Measurements from ENCODE around the gene ACTL7B.
A peak's percentile ranks its signal among the peaks of the same experiment; 100 is the strongest.
"Not testable (repeated sequence)": the region's sequence is repeated elsewhere in the genome, so short reads cannot be mapped to it uniquely, and the experiment has no call there.

Gene ACTL7B

GRCh38 chr9:108854094-108854493 lies 1.7 kb downstream of the ACTL7B start (continued):
- TF ChIP-seq ZNF645 (tag by site-specific recombination; IDR thresholded peaks at IDR 0.05): no peak

GRCh38 chr9:108852079-108852478 lies 3.7 kb downstream of the ACTL7B start:
- Histone ChIP-seq H3K9me3 (ENCODE audit: control insufficient read depth, insufficient read depth, low read depth, low read length) (no peaks in the 10 kb centered on the region), H3K4me1 (ENCODE audit: control insufficient read depth, insufficient read depth, low read length) (no peaks in the 10 kb centered on the region), H3K4me3 (ENCODE audit: low read depth, low read length) (no peak overlapping the region), H3K27ac (ENCODE audit: extremely low read depth, low read depth, low read length) (no peak overlapping the region), H3K36me3 (ENCODE audit: control insufficient read depth in 2 of 2, insufficient read depth in 1 of 2, low read length in 2 of 2) (no peaks in the 10 kb centered on the region)
- no peak for TF ChIP-seq ZNF114 (tag by site-specific recombination; IDR thresholded peaks at IDR 0.05)
- TF ChIP-seq ZNF624 (tag by site-specific recombination; IDR thresholded peaks at IDR 0.05): no peak
- no peak for TF ChIP-seq ZBTB20 (tag by site-specific recombination; IDR thresholded peaks at IDR 0.05)
- no peak for TF ChIP-seq HOXC10 (CRISPR knock-in tag; IDR thresholded peaks at IDR 0.05)
- TF ChIP-seq, protein P1, sequence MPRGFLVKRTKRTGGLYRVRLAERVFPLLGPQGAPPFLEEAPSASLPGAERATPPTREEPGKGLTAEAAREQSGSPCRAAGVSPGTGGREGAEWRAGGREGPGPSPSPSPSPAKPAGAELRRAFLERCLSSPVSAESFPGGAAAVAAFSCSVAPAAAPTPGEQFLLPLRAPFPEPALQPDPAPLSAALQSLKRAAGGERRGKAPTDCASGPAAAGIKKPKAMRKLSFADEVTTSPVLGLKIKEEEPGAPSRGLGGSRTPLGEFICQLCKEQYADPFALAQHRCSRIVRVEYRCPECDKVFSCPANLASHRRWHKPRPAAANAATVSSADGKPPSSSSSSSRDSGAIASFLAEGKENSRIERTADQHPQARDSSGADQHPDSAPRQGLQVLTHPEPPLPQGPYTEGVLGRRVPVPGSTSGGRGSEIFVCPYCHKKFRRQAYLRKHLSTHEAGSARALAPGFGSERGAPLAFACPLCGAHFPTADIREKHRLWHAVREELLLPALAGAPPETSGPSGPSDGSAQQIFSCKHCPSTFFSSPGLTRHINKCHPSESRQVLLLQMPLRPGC (tag by site-specific recombination; IDR thresholded peaks at IDR 0.05): no peak
- TF ChIP-seq ZNF311 (tag by site-specific recombination; IDR thresholded peaks at IDR 0.05; ENCODE audit: borderline replicate concordance): no peak
- no peak for TF ChIP-seq ZNF791 (tag by site-specific recombination; IDR thresholded peaks at IDR 0.05)
- TF ChIP-seq ZNF155 (tag by site-specific recombination; IDR thresholded peaks at IDR 0.05): no peak
- TF ChIP-seq ZNF433 (tag by site-specific recombination; IDR thresholded peaks at IDR 0.05; ENCODE audit: low read depth): no peak
- TF ChIP-seq ZNF488 (tag by site-specific recombination; IDR thresholded peaks at IDR 0.05): no peak
- no peak for TF ChIP-seq ZBTB17 (tag by site-specific recombination; IDR thresholded peaks at IDR 0.05)
- TF ChIP-seq ZNF555 (tag by site-specific recombination; conservative IDR thresholded peaks at IDR 0.05): no peak
- no peak for TF ChIP-seq ZNF175 (tag by site-specific recombination; IDR thresholded peaks at IDR 0.05)
- no peak for TF ChIP-seq ZNF138 (tag by site-specific recombination; IDR thresholded peaks at IDR 0.05; ENCODE audit: borderline replicate concordance)
- TF ChIP-seq ZNF132 (tag by site-specific recombination; IDR thresholded peaks at IDR 0.05; ENCODE audit: borderline replicate concordance): no peak
- POLR2A ChIA-PET: no interaction called here
- CTCF ChIA-PET: interaction anchor here (0.6 to 1.0 kb wide), 5 partner anchors 13 to 154 kb away, joined by 3 to 6 read pairs (median 3); no protein-coding TSS in a partner anchor

- Histone ChIP-seq H3K4me3 (ENCODE audit: low read depth, low read length) (no peak overlapping the region), H3K9me3 (ENCODE audit: control insufficient read depth, insufficient read depth, low read depth, low read length) (no peaks in the 10 kb centered on the region), H3K27ac (ENCODE audit: extremely low read depth, low read depth, low read length) (no peak overlapping the region), H3K4me1 (ENCODE audit: control insufficient read depth, insufficient read depth, low read length) (no peaks in the 10 kb centered on the region), H3K36me3 (ENCODE audit: control insufficient read depth in 2 of 2, insufficient read depth in 1 of 2, low read length in 2 of 2) (no peaks in the 10 kb centered on the region)
- ChIA-PET POLR2A (no interaction called here), CTCF (interaction anchor here (0.6 to 0.8 kb wide), 2 partner anchors 23 to 101 kb away, joined by 4 to 6 read pairs; no protein-coding TSS in a partner anchor)
- no peak for TF ChIP-seq ZNF624 (tag by site-specific recombination; IDR thresholded peaks at IDR 0.05)
These were observed 4.6 kb downstream of the ACTL7B start for GRCh38 chr9:108851138-108851537.

DNA sequence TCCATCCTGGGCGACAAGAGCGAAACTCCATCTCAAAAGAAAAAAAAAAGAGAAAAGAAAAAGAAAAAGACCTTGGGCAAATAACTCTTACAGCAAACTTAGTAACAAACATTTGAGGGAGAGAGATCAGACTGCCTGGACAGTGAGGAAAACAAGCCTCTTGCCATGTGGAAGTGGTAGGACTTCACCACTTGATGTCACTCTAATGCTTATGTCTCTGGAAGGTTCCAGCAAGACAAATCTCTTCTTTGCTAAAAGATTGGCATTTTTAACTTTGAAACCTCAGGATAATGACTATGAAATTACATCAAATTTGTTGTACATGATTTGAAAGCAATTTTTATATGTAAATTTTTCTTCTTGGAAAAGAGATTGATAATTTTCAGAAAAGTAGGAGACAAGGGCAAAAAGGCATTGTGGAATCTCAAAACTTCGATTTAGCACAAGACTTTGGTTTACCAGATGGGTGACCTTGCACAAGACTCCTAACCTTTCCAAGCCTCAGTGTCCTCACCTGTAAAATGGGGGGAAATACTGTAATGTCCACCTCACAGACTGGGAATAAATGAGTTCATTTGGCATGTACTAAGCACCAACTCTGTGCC lies 5.4 kb downstream of the ACTL7B start:
- TF ChIP-seq ZNF654 (tag by site-specific recombination; IDR thresholded peaks at IDR 0.05; ENCODE audit: low read depth) (peak; percentile 43), ZNF704 (tag by site-specific recombination; IDR thresholded peaks at IDR 0.05) (no peak), REPIN1 (tag by site-specific recombination; IDR thresholded peaks at IDR 0.05; ENCODE audit: low read depth) (no peak)
- no peak overlapping the region for H3K27ac ChIP-seq (ENCODE audit: extremely low read depth, low read depth, low read length)
- H3K4me1 ChIP-seq (ENCODE audit: control insufficient read depth, insufficient read depth, low read length): no peaks in the 10 kb centered on the region
- CTCF ChIA-PET: no interaction called here
- POLR2A ChIA-PET: no interaction called here
- H3K9me3 ChIP-seq (ENCODE audit: control insufficient read depth, insufficient read depth, low read depth, low read length): no peaks in the 10 kb centered on the region
- H3K4me3 ChIP-seq (ENCODE audit: low read depth, low read length): no peak overlapping the region
- no peaks in the 10 kb centered on the region for H3K36me3 ChIP-seq (ENCODE audit: control insufficient read depth in 2 of 2, insufficient read depth in 1 of 2, low read length in 2 of 2)

- POLR2A ChIA-PET; H3K27ac ChIP-seq (ENCODE audit: extremely low read depth, low read depth, low read length); H3K9me3 ChIP-seq (ENCODE audit: control insufficient read depth, insufficient read depth, low read depth, low read length); H3K36me3 ChIP-seq (ENCODE audit: control insufficient read depth in 2 of 2, insufficient read depth in 1 of 2, low read length in 2 of 2); H3K4me1 ChIP-seq (ENCODE audit: control insufficient read depth, insufficient read depth, low read length); H3K4me3 ChIP-seq (ENCODE audit: low read depth, low read length): not testable (repeated sequence)
- CTCF ChIA-PET: interaction anchor here (0.5 to 0.6 kb wide), 2 partner anchors 480 to 552 kb away, joined by 3 read pairs; no protein-coding TSS in a partner anchor
These were observed 7.5 kb downstream of the ACTL7B start for GRCh38 chr9:108848296-108848695.
